H9 (cell line): ENCODE measurements around the gene RALGAPA2. TPM values are rescaled to one million over a fixed set of nuclear protein-coding genes. Genes with fewer than 3 reads are reported as not detected.

Source experiments
- DNase-seq: peaks from one replicate; pipeline ENCODE4 v3.0.0-alpha.2; 2017
- H2AFZ ChIP-seq: one replicate; pipeline ENCODE4 v1.6.1; 2013; ENCODE audit warnings: mild to moderate bottlenecking, low read length, control low read depth, moderate library complexity
- H2AK5ac ChIP-seq: 2 replicates; pipeline ENCODE4 v1.6.1; 2013; ENCODE audit warnings: low read length, control low read depth, mixed read lengths; ENCODE audit not compliant: insufficient read length
- H2BK120ac ChIP-seq: one replicate; pipeline ENCODE4 v1.6.1; 2013; ENCODE audit warnings: low read depth, mild to moderate bottlenecking, low read length, control low read depth, inconsistent platforms; ENCODE audit not compliant: poor library complexity, severe bottlenecking
- H2BK12ac ChIP-seq: 2 replicates; pipeline ENCODE4 v1.6.1; 2013; ENCODE audit warnings: low read length, control low read depth, mixed read lengths, low read depth; ENCODE audit not compliant: insufficient read length
- H2BK15ac ChIP-seq: 2 replicates; pipeline ENCODE4 v1.6.1; 2013; ENCODE audit warnings: low read depth, low read length, control low read depth
- H2BK20ac ChIP-seq: one replicate; pipeline ENCODE4 v1.6.1; 2013; ENCODE audit warnings: low read depth, mild to moderate bottlenecking, low read length, control low read depth, inconsistent platforms; ENCODE audit not compliant: poor library complexity, severe bottlenecking
- H2BK5ac ChIP-seq: 2 replicates; pipeline ENCODE4 v1.6.1; 2013; ENCODE audit warnings: low read length, control low read depth, mixed read lengths; ENCODE audit not compliant: insufficient read length
- H3K14ac ChIP-seq: 2 replicates; pipeline ENCODE4 v1.6.1; 2013; ENCODE audit warnings: low read length, control low read depth; ENCODE audit not compliant: insufficient read depth
- H3K18ac ChIP-seq: 2 replicates; pipeline ENCODE4 v1.6.1; 2013; ENCODE audit warnings: low read depth, mild to moderate bottlenecking, mixed read lengths, low read length, control low read depth; ENCODE audit not compliant: insufficient read length
- H3K23ac ChIP-seq: 2 replicates; pipeline ENCODE4 v1.6.1; 2013; ENCODE audit warnings: low read length, control low read depth, mixed read lengths, low read depth; ENCODE audit not compliant: insufficient read length
- H3K23me2 ChIP-seq: 2 replicates; pipeline ENCODE4 v1.6.1; 2013; ENCODE audit warnings: low read depth, mild to moderate bottlenecking, mixed read lengths, low read length, control low read depth; ENCODE audit not compliant: insufficient read length, poor library complexity, severe bottlenecking
- H3K27ac ChIP-seq: 2 replicates; pipeline ENCODE4 v1.5.1; 2013; ENCODE audit warnings: low read length, control low read depth, mixed read lengths, low read depth; ENCODE audit not compliant: insufficient read length
- H3K27me3 ChIP-seq: 2 replicates; pipeline ENCODE4 v1.6.1; 2013; ENCODE audit warnings: low read length, control low read depth, inconsistent platforms; ENCODE audit not compliant: insufficient read depth
- H3K4ac ChIP-seq: 2 replicates; pipeline ENCODE4 v1.6.1; 2013; ENCODE audit warnings: low read depth, mild to moderate bottlenecking, control low read depth, inconsistent platforms, low read length, moderate library complexity
- H3K4me1 ChIP-seq: 2 replicates; pipeline ENCODE4 v1.6.1; 2013; ENCODE audit warnings: low read length, control low read depth, inconsistent platforms; ENCODE audit not compliant: insufficient read depth
- H3K4me2 ChIP-seq: 2 replicates; pipeline ENCODE4 v1.6.1; 2013; ENCODE audit warnings: low read length, control low read depth, mixed read lengths; ENCODE audit not compliant: insufficient read length, insufficient read depth
- H3K56ac ChIP-seq: 2 replicates; pipeline ENCODE4 v1.6.1; 2013; ENCODE audit warnings: low read depth, mild to moderate bottlenecking, mixed read lengths, low read length, control low read depth; ENCODE audit not compliant: insufficient read length
- H3K79me1 ChIP-seq: 2 replicates; pipeline ENCODE4 v1.6.1; 2013; ENCODE audit warnings: low read depth, mild to moderate bottlenecking, moderate library complexity, low read length, control low read depth, inconsistent platforms; ENCODE audit not compliant: insufficient read depth, poor library complexity, severe bottlenecking
- H3K79me2 ChIP-seq: 2 replicates; pipeline ENCODE4 v1.6.1; 2013; ENCODE audit warnings: low read length, control low read depth, inconsistent platforms; ENCODE audit not compliant: insufficient read depth
- H3K9ac ChIP-seq: 2 replicates; pipeline ENCODE4 v1.6.1; 2013; ENCODE audit warnings: low read length, control low read depth, mixed read lengths; ENCODE audit not compliant: insufficient read length; ENCODE audit errors: extremely low read depth
- H3K9me3 ChIP-seq: one replicate; pipeline ENCODE4 v1.6.1; 2013; ENCODE audit warnings: low read depth, low read length, inconsistent platforms; ENCODE audit not compliant: control insufficient read depth
- H3T11ph ChIP-seq: one replicate; pipeline ENCODE4 v1.6.1; 2013; ENCODE audit warnings: mild to moderate bottlenecking, low read length, control low read depth, inconsistent platforms
- H4K20me1 ChIP-seq: one replicate; pipeline ENCODE4 v1.6.1; 2013; ENCODE audit not compliant: control insufficient read depth, insufficient read length, insufficient read depth
- H4K5ac ChIP-seq: 2 replicates; pipeline ENCODE4 v1.6.1; 2013; ENCODE audit warnings: low read depth, mild to moderate bottlenecking, mixed read lengths, low read length, control low read depth; ENCODE audit not compliant: insufficient read length
- H4K8ac ChIP-seq: replicated peaks from 2 replicates; pipeline ENCODE4 v1.6.1; 2013; ENCODE audit warnings: low read length, control low read depth, mixed read lengths, low read depth; ENCODE audit not compliant: insufficient read length
- H4K91ac ChIP-seq: 2 replicates; pipeline ENCODE4 v1.6.1; 2013; ENCODE audit warnings: low read depth, mild to moderate bottlenecking, moderate library complexity, mixed read lengths, low read length, control low read depth; ENCODE audit not compliant: insufficient read length
- H3K27ac Mint-ChIP-seq, 3 experiments: 2 replicates in 2 of 3; 3 replicates in 1 of 3; pipeline ENCODE4 v1.8.0; 2020 to 2021; ENCODE audit warnings: mixed read lengths in 3 of 3, mild to moderate bottlenecking in 1 of 3, moderate library complexity in 1 of 3
- H3K27me3 Mint-ChIP-seq: 2 replicates; pipeline ENCODE4 v1.8.0; 2021; ENCODE audit warnings: low read depth, mild to moderate bottlenecking, moderate library complexity, mixed read lengths
- H3K36me3 Mint-ChIP-seq, 3 experiments: 2 replicates in 2 of 3; 3 replicates in 1 of 3; pipeline ENCODE4 v1.8.0; 2020 to 2021; ENCODE audit warnings: low read depth in 3 of 3, mixed read lengths in 3 of 3; ENCODE audit not compliant: insufficient read depth in 1 of 3
- H3K4me1 Mint-ChIP-seq, 2 experiments: 2 replicates each; pipeline ENCODE4 v1.8.0; 2020; ENCODE audit warnings: mixed read lengths in 2 of 2
- H3K4me3 Mint-ChIP-seq, 2 experiments: 2 replicates in 1 of 2; 3 replicates in 1 of 2; pipeline ENCODE4 v1.8.0; 2020 to 2021; ENCODE audit warnings: mild to moderate bottlenecking in 2 of 2, mixed read lengths in 2 of 2, moderate library complexity in 1 of 2
- H3K9me3 Mint-ChIP-seq, 2 experiments: 2 replicates in 1 of 2; 3 replicates in 1 of 2; pipeline ENCODE4 v1.8.0; 2020; ENCODE audit warnings: mild to moderate bottlenecking in 2 of 2, mixed read lengths in 2 of 2, moderate library complexity in 1 of 2
- WGBS: extraction: QIAGEN DNeasy Blood & Tissue Kit; methylation state at CpG from one replicate; pipeline ENCODE4 v1.1.7; 2013; ENCODE audit warnings: missing lambda C conversion rate, low lambda C conversion rate, mixed read lengths; ENCODE audit not compliant: insufficient read length; ENCODE audit errors: extremely low coverage; 5-methylcytosine and 5-hydroxymethylcytosine counted together
- total RNA-seq: library from RNA; stranded (reverse); gene quantifications from 2 replicates; pipeline ENCODE4 v1.2.1, GENCODE V29; 2021
- TF ChIP-seq, protein P1 (sequence below): fragments of 200-600 bp; sonication (generic); conservative IDR thresholded peaks from 3 replicates; pipeline ENCODE4 v1.8.0; 2021; ENCODE audit warnings: antibody characterized with exemption, mild to moderate bottlenecking

Gene RALGAPA2
- total RNA-seq, 1 experiment from 2014 or later: 16.6 TPM

DNA sequence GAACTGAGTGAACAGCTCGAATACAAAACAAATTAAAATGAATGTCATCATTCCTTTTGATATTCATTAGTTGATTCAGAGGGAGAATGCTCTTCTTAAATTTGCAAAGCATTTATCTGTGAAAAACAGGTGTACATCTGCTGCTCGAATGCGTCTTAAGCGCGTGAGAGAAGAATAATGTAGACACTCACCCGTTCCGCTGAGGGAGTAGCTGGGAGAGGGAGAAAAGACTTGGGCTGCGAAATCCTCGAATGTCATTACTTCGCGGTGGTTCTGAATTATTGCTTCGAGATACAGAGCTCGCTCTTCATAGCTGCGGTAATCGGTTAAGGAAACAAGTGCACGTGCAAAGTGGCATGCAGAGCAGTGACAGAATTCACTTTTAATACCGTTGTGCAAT lies 300.6 kb downstream of the RALGAPA2 start:
- Histone ChIP-seq H3K23ac (no peak overlapping the region), H3K23me2 (no peaks in the 10 kb centered on the region), H3K27me3 (no peaks in the 10 kb centered on the region), H3K4ac (no peak overlapping the region), H4K5ac (no peak overlapping the region), H3K4me1 (peaks cover 3% of the 10 kb centered on the region; the same call in 1 of the 2 replicates), H3K18ac (no peak overlapping the region), H2BK20ac (no peak overlapping the region), H2AK5ac (no peak overlapping the region), H3K14ac (no peak overlapping the region), H2BK120ac (no peak overlapping the region), H2BK15ac (no peak overlapping the region), H3K56ac (no peak overlapping the region), H2BK12ac (no peak overlapping the region), H3K79me1 (no peaks in the 10 kb centered on the region), H3K4me2 (no peak overlapping the region), H3K79me2 (no peaks in the 10 kb centered on the region), H3K9ac (no peak overlapping the region), H4K8ac (no peak overlapping the region), H4K91ac (no peak overlapping the region), H2AFZ (no peak overlapping the region), H3K27ac (no peak overlapping the region), H2BK5ac (no peak overlapping the region), H4K20me1 (no peaks in the 10 kb centered on the region), H3K9me3 (no peaks in the 10 kb centered on the region), H3T11ph (no peak overlapping the region)
- Mint-ChIP-seq H3K36me3 (no peaks in the 10 kb centered on the region), H3K27me3 (peaks cover 3% of the 10 kb centered on the region; the same call in 1 of the 2 replicates), H3K27ac (no peak overlapping the region), H3K4me3 (peak overlapping the region in 1 of 2 experiments; percentile 12; a peak in 1 of 5 replicates), H3K4me1 (peaks cover 52 to 55% of the 10 kb centered on the region in 2 experiments), H3K9me3 (no peaks in the 10 kb centered on the region)
- TF ChIP-seq, protein P1, sequence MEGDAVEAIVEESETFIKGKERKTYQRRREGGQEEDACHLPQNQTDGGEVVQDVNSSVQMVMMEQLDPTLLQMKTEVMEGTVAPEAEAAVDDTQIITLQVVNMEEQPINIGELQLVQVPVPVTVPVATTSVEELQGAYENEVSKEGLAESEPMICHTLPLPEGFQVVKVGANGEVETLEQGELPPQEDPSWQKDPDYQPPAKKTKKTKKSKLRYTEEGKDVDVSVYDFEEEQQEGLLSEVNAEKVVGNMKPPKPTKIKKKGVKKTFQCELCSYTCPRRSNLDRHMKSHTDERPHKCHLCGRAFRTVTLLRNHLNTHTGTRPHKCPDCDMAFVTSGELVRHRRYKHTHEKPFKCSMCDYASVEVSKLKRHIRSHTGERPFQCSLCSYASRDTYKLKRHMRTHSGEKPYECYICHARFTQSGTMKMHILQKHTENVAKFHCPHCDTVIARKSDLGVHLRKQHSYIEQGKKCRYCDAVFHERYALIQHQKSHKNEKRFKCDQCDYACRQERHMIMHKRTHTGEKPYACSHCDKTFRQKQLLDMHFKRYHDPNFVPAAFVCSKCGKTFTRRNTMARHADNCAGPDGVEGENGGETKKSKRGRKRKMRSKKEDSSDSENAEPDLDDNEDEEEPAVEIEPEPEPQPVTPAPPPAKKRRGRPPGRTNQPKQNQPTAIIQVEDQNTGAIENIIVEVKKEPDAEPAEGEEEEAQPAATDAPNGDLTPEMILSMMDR: no peak
- no CpG with 5 or more reads among the region's 17 CpGs for WGBS
- DNase-seq: no peak
